NCI-H446 treated with DMSO at 0.1 percent for 48 hours (cell line): Measurements from ENCODE around the gene NUDT1.

Experiments
- DNase-seq: peaks from one replicate; lab custom pipeline; 2025; lab: John Stamatoyannopoulos, UW

NUDT1 gene

DNA sequence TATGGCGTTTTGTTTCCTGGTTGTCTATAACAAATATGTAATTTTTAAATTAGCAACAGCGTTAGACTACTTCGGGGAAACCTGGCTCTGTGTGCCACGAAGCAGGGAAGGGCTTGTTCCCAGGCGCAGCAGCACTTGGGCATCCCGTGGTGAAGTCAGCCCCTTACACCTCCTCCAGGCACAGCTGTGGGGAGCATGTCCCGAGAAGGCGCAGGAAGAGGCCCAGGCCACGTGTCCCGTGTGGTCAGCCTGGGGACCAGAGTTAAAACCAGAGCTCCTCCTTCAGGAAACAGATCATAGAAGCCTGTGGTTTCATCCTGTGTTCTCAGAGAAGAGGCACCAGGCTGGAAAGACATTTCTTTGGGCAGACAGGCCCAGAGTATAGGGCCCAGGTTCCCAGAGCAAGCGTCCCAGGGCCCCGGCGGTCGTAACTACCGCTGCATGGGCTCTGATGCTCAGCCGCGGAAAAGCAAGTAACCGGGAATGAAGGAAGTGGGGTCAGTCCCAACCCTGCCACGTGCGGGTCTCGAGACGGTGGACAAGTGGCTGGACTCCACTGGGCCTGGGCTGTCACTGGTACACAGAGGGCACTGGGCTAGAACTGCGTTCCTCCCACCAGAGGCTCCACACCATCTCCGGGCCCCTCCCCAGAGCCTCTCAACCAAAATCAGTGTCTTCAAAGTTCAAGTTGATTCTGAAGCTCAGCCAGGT, 7.1 kb downstream of the NUDT1 start:
- DNase-seq = no peak

DNA sequence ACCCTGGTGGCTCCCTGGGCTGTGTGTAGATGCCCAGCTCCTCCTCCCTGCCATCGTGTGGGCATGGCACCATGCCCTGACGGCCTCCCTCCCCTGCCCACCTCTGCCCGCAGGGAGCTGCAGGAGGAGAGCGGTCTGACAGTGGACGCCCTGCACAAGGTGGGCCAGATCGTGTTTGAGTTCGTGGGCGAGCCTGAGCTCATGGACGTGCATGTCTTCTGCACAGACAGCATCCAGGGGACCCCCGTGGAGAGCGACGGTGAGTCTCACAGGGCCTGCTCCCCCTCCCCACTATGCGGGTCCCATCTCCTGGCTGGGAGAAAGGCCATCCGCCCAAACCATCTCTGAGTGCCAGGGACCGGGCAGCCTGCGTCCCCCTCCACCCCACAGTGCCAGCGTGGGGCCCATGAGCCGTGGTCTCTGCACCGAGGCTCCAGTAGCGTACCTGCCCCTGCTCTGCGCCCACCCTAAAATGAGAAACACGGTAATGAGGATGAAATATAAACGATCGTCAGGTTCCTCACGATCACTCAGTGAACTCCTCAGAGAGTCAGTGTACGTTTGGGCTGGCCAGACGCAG, 7.8 kb downstream of the NUDT1 start:
- no peak for DNase-seq

DNA sequence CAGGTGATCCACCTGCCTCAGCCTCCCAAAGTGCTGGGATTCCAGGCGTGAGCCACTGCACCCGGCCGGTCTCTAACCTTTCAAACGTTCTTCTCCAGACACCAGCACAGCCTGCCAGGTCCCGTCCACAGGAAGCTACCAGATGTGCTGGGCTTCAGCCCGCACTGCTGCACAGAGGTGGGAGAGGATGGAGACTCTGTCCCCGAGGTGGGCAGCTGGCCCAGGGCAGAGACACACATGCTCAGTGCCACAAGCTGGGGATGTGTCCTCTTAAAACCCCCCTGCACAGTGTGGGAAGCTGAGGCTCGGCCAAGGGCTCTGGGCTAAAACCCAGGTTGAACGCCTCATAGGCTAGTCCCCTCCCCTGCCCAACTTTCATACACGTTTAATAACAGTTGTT, 9.4 kb downstream of the NUDT1 start:
- no peak for DNase-seq

DNA sequence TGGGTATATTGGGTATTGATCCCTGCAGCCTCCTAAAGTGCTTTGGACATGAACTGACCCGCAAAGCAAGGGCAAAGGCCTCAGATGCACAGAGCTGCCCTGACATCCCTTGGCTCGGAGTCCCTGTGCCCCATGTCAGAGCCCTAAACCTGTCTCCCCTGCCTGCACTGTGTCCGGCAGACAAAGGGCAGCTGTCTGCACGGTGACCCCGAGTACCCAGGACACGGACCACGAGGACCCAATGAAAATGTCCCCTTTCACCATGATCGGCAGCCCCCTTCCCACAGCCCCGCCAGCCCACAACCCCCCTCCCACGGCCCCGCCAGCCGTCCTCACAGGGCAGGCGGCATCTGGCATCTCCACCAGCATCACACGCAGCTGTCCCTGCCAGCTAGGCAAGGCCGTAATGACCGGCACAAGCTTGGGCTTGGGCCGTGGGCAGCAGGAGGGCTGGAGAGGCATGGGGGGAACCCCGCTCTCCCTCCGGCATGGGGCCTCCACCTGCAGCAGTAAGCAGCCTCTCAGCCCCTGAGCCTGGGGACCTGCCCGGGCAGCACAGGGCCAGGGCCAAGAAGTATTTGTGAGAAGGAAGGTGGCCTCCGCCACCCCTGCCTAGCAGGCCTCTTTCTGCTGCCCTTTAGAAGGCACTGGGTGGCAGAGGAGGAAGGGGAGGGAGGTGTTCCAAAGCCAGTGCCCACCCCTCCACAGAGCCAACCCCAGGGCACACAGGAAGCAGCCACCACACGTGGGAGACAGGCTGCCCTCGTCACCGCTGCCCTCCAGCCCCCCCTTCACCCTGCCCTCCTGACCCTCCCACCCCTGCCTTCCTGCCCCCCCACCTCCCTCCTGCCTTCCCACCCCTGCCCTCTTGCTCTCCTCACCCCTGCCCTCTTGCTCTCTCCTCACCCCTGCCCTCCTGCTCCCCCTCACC, 10.1 kb downstream of the NUDT1 start:
- no peak for DNase-seq

DNA sequence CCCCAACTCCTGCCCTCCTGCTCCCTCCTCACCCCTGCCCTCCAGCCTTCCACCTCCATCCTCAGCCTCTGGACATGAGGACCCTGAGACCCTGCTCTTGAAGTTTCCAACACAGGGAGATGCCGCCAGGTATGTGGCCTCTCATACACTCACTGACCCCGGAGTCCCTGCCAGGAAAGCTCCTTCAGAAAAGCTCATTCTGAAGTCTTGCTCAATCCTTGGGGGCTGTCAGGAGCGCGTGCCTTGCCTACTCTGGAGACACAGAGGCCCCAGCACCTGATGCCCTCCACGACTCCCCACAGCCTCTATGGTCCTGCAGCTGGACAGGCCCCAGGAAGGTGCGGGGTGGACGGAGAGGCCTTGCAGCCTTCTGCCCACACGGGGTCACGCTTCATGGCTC, 11.0 kb downstream of the NUDT1 start:
- no peak for DNase-seq

DNA sequence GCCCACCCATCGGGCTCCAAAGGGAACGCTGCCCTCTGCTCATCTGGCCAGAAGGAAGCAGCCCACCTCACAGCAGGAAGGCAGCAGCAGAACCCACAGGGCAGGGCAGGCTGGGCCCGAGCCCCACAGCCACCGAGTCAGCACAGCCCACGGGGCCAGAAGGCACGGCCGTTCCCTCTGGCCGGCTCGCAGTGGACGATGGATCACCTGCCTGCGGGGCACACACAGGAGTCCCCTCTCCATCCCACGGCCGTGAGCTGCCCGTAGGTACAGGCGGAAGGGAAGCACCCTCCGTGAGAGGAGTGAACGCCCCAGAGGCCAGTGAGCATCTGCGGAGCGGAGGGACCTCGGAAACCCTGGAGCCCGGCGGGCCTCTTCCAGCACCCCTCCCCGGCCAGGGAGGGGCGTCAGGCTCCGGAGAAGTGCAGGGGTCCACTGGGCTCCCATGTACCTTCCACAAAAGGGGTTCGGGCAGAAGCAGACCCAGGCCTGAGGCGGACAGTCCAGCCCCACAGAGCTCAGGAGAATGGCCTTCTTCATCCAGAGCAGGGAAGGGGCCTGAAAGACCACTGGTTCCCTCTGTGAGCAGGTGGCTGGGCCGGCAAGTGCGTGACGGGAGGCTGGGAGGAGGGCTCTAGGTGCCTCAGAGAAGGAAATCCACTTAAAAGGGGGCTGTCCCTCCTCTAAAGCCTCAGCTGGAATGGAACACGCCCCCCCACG, 11.7 kb downstream of the NUDT1 start:
- no peak for DNase-seq

DNA sequence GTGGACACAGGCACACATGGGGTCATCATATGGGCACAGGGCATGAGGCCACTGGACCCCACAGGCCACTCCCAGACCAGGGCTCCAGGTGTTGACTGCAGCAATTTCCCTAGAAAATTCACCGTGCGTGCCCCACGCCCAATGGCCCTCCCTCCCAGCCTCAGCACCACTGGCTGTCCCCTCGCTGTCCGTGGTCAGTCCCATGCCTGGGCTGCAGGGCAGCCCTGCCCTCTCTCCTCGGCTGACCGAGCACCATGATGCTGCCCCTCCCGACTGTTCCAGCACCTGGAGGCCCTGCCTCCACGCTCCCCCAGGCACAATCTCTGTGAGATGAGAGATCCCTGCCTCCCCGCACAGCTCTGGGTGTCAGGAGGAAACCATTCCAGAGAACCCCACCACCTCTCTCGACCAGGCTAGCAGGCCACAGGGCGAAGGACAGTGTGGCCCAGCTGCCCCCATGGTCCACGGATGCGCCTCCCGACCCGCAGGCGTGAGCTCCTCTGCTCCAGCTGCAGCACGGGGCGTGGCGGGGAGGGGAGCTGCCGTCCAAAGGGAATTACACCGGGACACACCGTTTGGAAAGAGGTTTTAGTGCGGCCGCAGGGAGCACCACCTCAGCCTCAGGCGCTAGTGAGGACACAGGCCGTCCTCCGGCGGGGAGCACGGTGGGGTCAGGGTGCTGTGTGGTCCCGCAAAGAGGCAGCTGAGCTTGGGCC, 12.6 kb downstream of the NUDT1 start:
- DNase-seq = no peak

DNA sequence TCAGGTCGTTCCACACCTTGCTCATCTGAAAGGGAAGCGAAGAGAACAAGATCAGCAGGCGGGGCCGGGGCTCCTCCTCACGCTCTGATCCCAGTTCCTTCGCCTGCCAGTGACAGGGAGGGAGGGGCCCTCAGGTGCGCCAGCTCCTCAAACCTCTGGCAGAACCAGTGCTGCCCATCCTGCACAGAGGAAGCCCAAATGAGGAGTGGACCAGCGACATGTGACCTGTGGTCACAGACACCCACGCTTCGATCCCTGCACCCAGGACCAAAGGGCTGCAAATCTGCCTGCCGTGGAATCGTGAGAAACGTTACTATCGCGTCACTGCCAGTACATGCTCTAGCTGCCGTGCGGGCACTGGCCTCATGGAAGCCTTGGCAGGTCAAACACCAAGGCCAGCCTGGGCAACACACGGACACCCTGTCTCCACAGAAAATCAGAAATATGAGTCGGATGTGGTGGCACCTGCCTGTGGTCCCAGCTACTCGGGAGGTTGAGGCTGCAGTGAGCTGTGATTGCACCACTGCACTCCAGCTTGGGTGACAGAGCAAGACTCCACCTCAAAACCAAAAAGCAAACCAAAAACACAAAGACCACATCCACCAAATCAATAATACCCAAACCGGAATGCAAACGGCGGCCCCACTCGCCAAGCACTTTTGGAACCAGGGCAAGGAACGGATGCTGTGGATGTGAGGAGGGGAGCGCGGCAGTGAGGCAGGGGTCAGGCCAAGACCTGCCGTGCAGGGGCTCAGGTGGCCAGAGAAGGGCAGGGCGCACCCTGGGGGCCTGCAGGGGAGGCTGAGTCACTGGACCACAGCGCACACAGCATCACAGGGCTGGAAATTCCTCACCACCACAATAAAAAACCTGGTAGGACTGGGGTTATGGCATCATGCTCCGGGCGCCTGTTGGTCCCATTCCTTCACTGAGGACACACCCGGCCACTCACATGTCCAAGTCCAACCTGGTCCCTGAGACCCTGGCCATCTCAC, 13.4 kb downstream of the NUDT1 start:
- no peak for DNase-seq

DNA sequence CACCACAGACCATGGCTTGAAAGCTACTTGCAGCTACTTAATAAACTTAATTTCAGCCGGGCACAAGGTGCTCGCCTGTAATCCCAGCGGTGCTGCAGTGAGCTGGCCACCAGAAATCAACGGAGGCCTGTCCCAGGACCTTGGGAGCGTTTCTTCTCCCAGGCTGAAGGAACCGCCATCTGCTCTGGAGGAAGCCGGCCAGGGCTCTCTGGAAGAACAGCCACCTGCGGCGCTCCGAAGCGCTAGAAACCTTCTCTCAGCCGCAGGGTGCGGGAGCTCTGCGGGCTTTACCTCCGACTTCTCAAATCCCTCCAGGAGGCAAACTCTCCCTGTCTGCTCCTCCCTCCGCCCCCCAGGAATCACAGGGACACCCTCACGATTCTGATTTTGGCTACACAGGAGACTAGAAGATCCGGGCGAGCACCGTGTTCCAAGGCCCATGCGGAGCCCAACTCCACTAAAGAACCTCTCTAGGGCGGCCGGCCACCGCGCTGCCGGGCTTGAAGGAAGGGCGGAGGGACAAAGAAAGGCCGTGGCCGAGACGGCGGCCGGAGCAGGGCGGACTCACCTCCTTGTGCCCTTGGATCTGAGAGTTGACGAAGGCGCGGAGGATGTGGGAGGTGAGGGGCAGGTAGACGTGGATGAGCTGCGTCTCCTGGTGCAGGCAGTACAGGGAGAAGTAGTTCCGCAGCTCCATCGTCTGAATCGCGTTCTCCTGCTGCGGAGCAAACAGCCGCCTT, 14.4 kb downstream of the NUDT1 start:
- DNase-seq = no peak

DNA sequence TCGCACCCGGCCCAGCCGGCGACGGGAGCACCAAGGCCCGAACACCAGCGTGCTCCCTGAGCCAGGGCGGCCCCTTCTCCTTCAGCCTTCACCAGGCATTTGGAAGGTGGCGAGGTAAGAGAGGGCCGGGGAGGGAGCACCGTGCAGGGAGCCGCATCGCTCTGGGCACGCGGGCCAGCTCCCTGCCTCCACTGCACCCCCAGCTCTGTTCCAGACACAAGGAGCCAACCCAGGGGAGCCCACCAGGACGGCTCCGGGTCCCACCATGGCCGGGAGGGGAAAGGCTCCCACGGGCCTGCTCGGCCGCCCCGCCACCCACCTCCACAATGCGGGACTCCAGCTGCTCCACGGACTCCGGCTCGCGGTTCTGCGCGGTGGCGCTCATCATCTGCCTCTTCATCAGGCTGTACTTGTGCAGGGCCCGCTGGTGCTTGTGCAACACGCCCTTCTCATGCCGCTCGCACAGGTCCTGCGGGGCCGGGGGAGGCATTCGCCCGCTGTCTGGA, 15.1 kb downstream of the NUDT1 start:
- no peak for DNase-seq

DNA sequence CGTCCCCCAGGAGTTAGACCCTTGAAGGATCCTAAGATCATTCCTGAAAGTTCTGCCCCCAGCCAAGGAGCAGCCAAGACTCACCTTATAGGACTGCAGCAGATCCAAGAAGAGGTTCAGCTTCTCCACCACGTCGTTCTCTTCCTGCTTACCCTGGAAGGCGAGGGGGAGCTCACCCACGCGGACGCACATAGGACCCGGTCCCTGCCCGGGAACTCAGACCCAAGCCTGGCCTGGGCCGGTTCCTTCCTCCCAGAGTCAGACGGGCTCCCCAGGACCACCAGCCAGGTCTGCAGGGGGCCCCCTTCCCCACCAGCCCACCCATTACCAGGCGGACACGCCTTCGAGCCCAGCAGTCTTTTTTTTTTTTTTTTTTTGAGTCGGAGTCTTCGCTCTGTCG, 15.6 kb downstream of the NUDT1 start:
- no peak for DNase-seq

DNA sequence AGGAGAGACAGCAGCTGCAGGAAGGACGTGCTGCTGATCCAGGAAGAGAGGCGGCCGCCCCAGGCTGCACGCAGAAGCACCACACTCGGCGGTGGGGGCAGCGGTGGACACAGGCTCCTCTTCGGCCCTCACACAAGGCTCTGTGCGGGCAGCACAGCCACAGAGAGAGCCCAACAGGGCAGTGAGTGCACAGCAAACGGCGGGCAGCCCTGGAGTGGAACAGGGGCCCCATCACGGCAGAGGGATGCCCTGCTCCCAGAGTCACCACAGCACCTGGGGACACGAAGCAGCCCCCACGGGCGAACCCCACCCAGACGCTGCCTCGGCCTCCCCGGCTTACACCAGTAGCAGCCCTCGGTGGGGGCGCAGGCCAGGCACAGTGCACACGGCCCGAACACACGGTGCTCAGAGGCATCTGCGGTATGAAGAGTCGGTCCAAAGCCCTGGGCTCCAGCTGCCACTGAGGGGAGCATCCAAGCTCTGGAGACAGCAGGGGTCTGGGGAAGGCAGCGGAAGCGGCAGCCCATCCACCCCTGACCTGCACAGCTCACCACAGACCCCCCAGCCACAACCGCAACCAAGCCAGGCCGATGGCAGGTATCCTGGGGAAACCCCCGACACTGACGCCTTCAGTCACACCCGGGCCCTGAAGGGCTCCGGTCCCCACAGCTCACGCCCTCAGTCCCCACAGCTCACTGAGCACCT, 16.8 kb downstream of the NUDT1 start:
- DNase-seq = no peak

DNA sequence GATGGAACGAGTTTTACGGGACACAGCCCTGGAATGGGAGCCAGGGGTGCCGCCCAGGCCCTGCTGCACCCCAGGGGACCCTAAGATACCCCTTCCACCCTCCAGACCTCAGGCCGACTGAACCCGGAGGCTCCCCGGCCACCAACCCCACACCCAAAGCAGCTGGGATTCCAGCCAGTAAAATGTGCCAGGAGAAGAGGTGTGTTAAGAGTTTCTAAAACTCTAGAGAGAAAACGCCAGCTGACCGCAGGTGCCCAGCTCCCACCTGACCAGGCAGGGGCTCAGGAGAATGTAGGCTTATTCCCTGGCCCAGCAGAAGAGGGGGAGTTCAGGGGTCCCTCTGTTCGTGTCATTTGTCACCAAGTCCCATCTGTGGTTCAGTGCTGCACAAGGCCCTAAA, 17.5 kb downstream of the NUDT1 start:
- no peak for DNase-seq

DNA sequence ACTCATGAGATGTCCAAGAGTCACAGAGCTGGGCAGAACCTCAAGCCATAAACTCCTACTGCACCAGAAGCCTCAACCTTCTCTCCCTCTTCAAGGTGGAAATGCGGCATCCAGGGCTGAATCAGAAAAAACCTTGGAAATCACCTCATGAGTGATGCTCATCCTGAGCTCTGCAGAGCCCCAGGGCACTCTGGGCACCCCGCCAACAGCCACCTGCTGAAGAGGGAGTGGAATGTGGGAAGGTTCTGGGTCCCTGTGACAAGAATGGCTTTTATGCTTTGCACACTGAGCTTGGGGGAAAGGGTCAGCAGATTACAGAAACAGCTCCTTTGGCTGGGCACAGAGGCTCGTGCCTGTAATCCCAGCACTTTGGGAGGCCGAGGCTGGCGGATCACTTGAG, 18.8 kb downstream of the NUDT1 start:
- DNase-seq = no peak

DNA sequence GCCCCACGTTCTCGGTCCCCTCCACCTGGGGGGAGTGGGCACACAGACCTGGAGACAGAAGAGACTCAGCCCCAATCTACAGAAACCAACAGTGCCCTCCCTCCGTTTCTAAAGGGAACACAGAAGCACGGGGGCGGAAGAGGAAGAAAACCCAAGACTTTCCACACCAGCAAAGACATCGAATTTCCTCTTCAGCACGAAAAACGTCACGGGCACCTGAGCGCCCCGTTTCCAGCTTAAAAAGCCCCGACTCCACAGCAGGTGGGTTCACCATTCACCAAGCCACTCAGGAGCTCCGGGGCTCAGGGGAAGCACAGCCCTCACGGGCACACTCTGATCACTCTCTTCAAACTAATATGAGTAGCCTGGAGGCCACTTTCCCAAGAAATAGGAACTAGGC, 19.6 kb downstream of the NUDT1 start:
- DNase-seq = no peak

DNA sequence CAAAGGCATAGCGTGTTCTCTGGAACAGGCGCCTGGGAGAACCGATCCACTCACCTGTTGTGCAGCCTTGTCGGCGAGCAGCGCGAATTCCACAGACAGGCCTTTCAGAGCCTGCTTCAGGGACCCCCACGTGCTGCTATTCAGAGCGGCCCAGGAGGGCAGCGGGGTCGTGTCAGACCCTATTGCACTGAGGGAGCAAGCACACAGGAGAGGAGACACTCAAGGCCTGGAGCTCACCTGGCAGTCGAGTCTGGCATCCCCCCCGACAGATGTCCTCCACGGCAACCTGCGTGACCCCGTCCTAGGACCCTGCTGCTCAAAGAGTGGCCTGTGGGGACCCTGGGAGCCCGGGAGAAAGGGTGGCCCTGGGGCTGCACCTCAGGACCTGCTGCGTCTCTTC, 21.1 kb downstream of the NUDT1 start:
- DNase-seq = no peak

DNA sequence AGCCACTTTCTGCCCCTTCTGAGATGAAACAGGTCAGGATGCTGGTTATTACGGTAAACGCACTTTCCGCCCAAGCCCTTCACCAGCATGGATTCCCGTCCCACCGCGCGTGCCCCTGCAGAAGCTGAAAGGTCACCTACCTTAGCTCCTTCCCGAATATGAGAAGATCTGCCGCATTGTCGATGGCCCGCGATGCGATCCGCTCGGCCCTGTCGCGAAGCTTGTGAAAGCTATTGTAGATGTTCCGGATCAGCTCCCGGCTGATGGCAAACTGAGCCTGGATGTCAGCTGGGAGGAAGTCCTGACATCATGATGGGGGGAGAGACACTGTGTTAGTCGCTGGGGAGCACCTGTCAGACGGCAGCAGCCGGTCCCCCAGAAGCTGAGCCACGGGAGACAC, 22.1 kb downstream of the NUDT1 start:
- no peak for DNase-seq

DNA sequence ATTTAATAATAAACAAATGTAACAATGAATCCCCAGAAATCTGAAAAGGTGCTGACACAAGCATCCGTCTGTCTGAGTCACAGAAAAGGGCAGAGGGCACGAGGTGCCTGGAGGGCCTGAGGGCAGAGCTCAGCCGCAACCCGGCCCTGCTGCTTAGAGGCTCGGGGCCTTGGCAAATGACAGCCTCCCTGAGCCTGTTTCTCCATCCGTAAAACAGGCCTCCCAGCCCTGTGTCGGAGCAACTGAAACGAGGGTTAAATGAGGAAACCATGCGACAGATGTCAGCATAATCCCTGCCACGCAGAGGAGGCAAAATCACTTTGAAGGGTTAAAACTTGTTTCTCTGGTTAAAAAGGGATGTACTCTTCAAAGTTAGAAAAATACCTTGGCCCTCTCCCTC, 24.9 kb downstream of the NUDT1 start:
- no peak for DNase-seq
